Endodermal cell (in vitro differentiated cells): ENCODE data around the gene SPPL3. TPM values are rescaled to one million over a fixed set of nuclear protein-coding genes. Genes with fewer than 3 reads are reported as not detected.

Experiments
- DNase-seq: peaks from one replicate; pipeline ENCODE4 v3.0.0-alpha.2; 2017
- H3K27ac ChIP-seq: 2 replicates; pipeline ENCODE4 v1.5.1; 2013; ENCODE audit warnings: mild to moderate bottlenecking, low read depth, low read length, moderate library complexity
- H3K27me3 ChIP-seq: 2 replicates; pipeline ENCODE4 v1.6.1; 2013; ENCODE audit warnings: mild to moderate bottlenecking, low read length, moderate library complexity; ENCODE audit not compliant: insufficient read depth, control insufficient read depth, poor library complexity, severe bottlenecking
- H3K36me3 ChIP-seq: 2 replicates; pipeline ENCODE4 v1.7.0; 2013; ENCODE audit warnings: mild to moderate bottlenecking, low read length, moderate library complexity; ENCODE audit not compliant: control insufficient read depth, insufficient read depth
- H3K4me1 ChIP-seq: one replicate; pipeline ENCODE4 v1.7.0; 2013; ENCODE audit warnings: low read length; ENCODE audit not compliant: control insufficient read depth, insufficient read depth
- H3K4me3 ChIP-seq: 2 replicates; pipeline ENCODE4 v1.5.1; 2013; ENCODE audit warnings: mild to moderate bottlenecking, low read length, moderate library complexity
- H3K9ac ChIP-seq: 2 replicates; pipeline ENCODE4 v1.6.1; 2013; ENCODE audit warnings: mild to moderate bottlenecking, low read length, moderate library complexity; ENCODE audit not compliant: poor library complexity, severe bottlenecking; ENCODE audit errors: extremely low read depth
- H3K9me3 ChIP-seq: 2 replicates; pipeline ENCODE4 v1.6.1; 2013; ENCODE audit warnings: mild to moderate bottlenecking, low read length, moderate library complexity; ENCODE audit not compliant: control insufficient read depth
- H3K27ac Mint-ChIP-seq: 2 replicates; pipeline ENCODE4 v1.8.0; 2020; ENCODE audit warnings: mixed read lengths
- H3K27me3 Mint-ChIP-seq: 2 replicates; pipeline ENCODE4 v1.8.0; 2021; ENCODE audit warnings: mild to moderate bottlenecking, mixed read lengths; ENCODE audit not compliant: insufficient read depth
- H3K36me3 Mint-ChIP-seq: 2 replicates; pipeline ENCODE4 v1.8.0; 2020; ENCODE audit warnings: low read depth, mixed read lengths
- H3K4me1 Mint-ChIP-seq: 2 replicates; pipeline ENCODE4 v1.8.0; 2020; ENCODE audit warnings: mixed read lengths
- H3K4me3 Mint-ChIP-seq: 2 replicates; pipeline ENCODE4 v1.8.0; 2020; ENCODE audit warnings: mild to moderate bottlenecking, moderate library complexity, mixed read lengths
- H3K9me3 Mint-ChIP-seq: 2 replicates; pipeline ENCODE4 v1.8.0; 2020; ENCODE audit warnings: mild to moderate bottlenecking, mixed read lengths
- CTCF ChIP-seq: fragments of 200-600 bp; sonication (generic); conservative IDR thresholded peaks from 2 replicates; pipeline ENCODE4 v1.5.0; 2021; ENCODE audit warnings: antibody characterized with exemption, mild to moderate bottlenecking
- WGBS, 2 experiments: methylation state at CpG; one replicate each; pipeline versions ENCODE4 v1.1.5 to v1.1.7; 2013; ENCODE audit warnings: missing lambda C conversion rate in 2 of 2, mixed read lengths in 1 of 2; ENCODE audit not compliant: insufficient coverage in 1 of 2, insufficient read length in 1 of 2; 5-methylcytosine and 5-hydroxymethylcytosine counted together
- total RNA-seq, 2 donors: library from RNA; stranded (reverse); fragmentation: NEBNext Ultra II Directional in 1 of 2; extraction: Animal tissue kit (Norgen Biotek cat#: 25700) in 1 of 2; gene quantifications; 2 replicates in 1 of 2; 3 replicates in 1 of 2; pipeline ENCODE4 v1.2.1, GENCODE V29; 2021

Gene SPPL3
- total RNA-seq, 2 donors from 2014 or later, result 41.1 to 46.8 TPM

- H3K36me3 Mint-ChIP-seq, result no peaks in the 10 kb centered on the region
- no peaks in the 10 kb centered on the region for H3K4me1 Mint-ChIP-seq
- WGBS, 2 experiments, result 92 to 96% methylated on average over 12 to 15 of the region's 15 CpGs
- DNase-seq, result no peak
- Histone ChIP-seq H3K9me3 (no peaks in the 10 kb centered on the region), H3K4me3 (no peak overlapping the region), H3K36me3 (no peaks in the 10 kb centered on the region), H3K27me3 (no peaks in the 10 kb centered on the region), H3K27ac (no peak overlapping the region), H3K9ac (no peak overlapping the region), H3K4me1 (no peaks in the 10 kb centered on the region)
- no peak overlapping the region for H3K27ac Mint-ChIP-seq
- H3K4me3 Mint-ChIP-seq, result no peak overlapping the region
- H3K27me3 Mint-ChIP-seq, result no peaks in the 10 kb centered on the region
- H3K9me3 Mint-ChIP-seq, result no peaks in the 10 kb centered on the region
- TF ChIP-seq CTCF, result no peak
These were observed 163.3 kb downstream of the SPPL3 start for GRCh38 chr12:120740871-120741270.

GRCh38 chr12:120739821-120740613 lies 164.1 kb downstream of the SPPL3 start:
- Histone ChIP-seq H3K36me3 (no peaks in the 10 kb centered on the region), H3K9me3 (no peaks in the 10 kb centered on the region), H3K4me3 (no peak overlapping the region), H3K27me3 (no peaks in the 10 kb centered on the region), H3K9ac (no peak overlapping the region), H3K27ac (no peak overlapping the region), H3K4me1 (no peaks in the 10 kb centered on the region)
- 93 to 96% methylated on average over 6 to 16 of the region's 16 CpGs for WGBS, 2 experiments
- no peak for TF ChIP-seq CTCF
- no peaks in the 10 kb centered on the region for H3K9me3 Mint-ChIP-seq
- peaks cover 2% of the 10 kb centered on the region for H3K36me3 Mint-ChIP-seq
- no peak for DNase-seq
- H3K27me3 Mint-ChIP-seq, result no peaks in the 10 kb centered on the region
- no peak overlapping the region for H3K4me3 Mint-ChIP-seq
- H3K4me1 Mint-ChIP-seq, result no peaks in the 10 kb centered on the region
- no peak overlapping the region for H3K27ac Mint-ChIP-seq

GRCh38 chr12:120739031-120739762 lies 165.0 kb downstream of the SPPL3 start:
- no peak overlapping the region for H3K27ac ChIP-seq
- 92 to 95% methylated on average over 22 to 38 of the region's 38 CpGs for WGBS, 2 experiments
- peaks cover 2% of the 10 kb centered on the region for H3K9me3 Mint-ChIP-seq
- H3K27me3 ChIP-seq, result no peaks in the 10 kb centered on the region
- H3K4me3 Mint-ChIP-seq, result no peak overlapping the region
- no peak for DNase-seq
- no peaks in the 10 kb centered on the region for H3K4me1 ChIP-seq
- H3K9me3 ChIP-seq, result no peaks in the 10 kb centered on the region
- peaks cover 5% of the 10 kb centered on the region for H3K36me3 Mint-ChIP-seq
- H3K36me3 ChIP-seq, result no peaks in the 10 kb centered on the region
- no peaks in the 10 kb centered on the region for H3K27me3 Mint-ChIP-seq
- H3K4me1 Mint-ChIP-seq, result no peaks in the 10 kb centered on the region
- H3K27ac Mint-ChIP-seq, result no peak overlapping the region
- no peak overlapping the region for H3K4me3 ChIP-seq
- H3K9ac ChIP-seq, result no peak overlapping the region
- TF ChIP-seq CTCF, result no peak
